ENCODE measurements around the gene NFATC3. TPM values are rescaled to one million over a fixed set of nuclear protein-coding genes. Genes with fewer than 3 reads are reported as not detected.
"Not testable (repeated sequence)": the region's sequence is repeated elsewhere in the genome, so short reads cannot be mapped to it uniquely, and the experiment has no call there.

The NFATC3 gene
- total RNA-seq, 1 donor from 2014 or later = 15.2 TPM

DNA sequence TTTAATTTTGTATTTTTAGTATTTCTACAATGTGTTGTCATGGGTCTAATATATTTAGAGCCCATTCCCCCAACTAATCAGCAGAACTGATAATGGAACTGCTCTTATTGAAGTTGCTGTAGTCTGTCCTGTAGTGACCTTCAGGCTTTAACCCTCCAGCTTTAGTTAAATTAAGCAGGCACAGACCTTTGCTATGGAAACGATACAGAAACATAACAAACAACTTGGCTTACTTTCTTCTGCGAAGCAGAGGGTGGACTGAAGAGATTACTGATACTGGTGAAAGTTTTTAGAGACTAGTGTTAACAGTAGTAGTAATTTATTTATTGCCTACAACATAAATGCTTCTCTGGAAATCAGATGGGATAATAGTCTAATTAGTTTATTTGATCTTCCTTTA is 61.4 kb downstream of the NFATC3 start:
- Histone ChIP-seq H3K36me3 (ENCODE audit: control insufficient read depth, insufficient read depth, low read length) (no peaks in the 10 kb centered on the region), H3K27me3 (ENCODE audit: control insufficient read depth, insufficient read depth, low read length) (no peaks in the 10 kb centered on the region), H3K4me3 (ENCODE audit: low read depth, low read length) (no peak overlapping the region)
- TF ChIP-seq, protein P1, sequence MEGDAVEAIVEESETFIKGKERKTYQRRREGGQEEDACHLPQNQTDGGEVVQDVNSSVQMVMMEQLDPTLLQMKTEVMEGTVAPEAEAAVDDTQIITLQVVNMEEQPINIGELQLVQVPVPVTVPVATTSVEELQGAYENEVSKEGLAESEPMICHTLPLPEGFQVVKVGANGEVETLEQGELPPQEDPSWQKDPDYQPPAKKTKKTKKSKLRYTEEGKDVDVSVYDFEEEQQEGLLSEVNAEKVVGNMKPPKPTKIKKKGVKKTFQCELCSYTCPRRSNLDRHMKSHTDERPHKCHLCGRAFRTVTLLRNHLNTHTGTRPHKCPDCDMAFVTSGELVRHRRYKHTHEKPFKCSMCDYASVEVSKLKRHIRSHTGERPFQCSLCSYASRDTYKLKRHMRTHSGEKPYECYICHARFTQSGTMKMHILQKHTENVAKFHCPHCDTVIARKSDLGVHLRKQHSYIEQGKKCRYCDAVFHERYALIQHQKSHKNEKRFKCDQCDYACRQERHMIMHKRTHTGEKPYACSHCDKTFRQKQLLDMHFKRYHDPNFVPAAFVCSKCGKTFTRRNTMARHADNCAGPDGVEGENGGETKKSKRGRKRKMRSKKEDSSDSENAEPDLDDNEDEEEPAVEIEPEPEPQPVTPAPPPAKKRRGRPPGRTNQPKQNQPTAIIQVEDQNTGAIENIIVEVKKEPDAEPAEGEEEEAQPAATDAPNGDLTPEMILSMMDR (IDR thresholded peaks at IDR 0.05; ENCODE audit: insufficient read depth, low read length, poor library complexity, severe bottlenecking) = no peak
- no peak for DNase-seq (ENCODE audit: low read depth)

DNA sequence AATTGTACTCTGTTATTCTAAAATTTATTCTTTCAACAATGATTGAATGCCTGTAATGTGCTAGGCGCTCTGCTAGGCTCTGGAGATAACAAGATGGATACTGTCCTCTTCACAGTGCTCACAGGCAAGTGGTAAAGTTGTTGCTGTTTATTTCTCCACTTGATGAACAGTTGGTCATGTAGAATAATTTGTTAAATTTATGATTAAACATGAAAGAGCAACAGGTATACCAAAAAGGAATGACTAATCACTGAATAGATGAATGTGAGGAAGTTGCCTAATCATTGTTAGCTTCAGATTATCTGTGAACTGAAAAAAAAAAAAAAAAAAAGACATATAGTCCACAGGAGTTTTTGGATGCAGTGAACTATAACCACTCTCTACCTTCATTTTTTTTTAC is 62.3 kb downstream of the NFATC3 start:
- H3K36me3 ChIP-seq (ENCODE audit: control insufficient read depth, insufficient read depth, low read length) = no peaks in the 10 kb centered on the region
- TF ChIP-seq, protein P1 (IDR thresholded peaks at IDR 0.05; ENCODE audit: insufficient read depth, low read length, poor library complexity, severe bottlenecking) = no peak
- H3K4me3 ChIP-seq (ENCODE audit: low read depth, low read length) = no peak overlapping the region
- DNase-seq (ENCODE audit: low read depth) = no peak
- no peaks in the 10 kb centered on the region for H3K27me3 ChIP-seq (ENCODE audit: control insufficient read depth, insufficient read depth, low read length)

DNA sequence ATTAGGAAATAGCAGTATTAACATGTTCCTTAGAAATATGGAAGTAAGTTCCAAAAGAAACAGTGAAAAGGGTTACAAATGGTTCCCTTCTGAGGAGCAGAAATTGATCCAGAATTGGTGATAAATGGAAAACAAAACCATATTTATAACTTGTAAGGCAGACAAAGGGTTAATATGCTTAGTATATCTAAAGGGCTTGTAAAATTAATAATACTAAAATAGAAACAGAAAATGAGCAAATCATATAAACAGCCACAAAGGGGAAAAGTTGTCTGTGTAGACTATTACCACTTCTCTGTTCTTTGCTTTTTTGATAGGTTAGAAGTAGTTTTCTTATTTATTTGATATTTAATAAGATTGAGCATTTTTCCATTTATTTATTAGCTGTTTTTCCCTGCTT is 64.4 kb downstream of the NFATC3 start:
- Histone ChIP-seq H3K4me3 (ENCODE audit: low read depth, low read length) (no peak overlapping the region), H3K27me3 (ENCODE audit: control insufficient read depth, insufficient read depth, low read length) (no peaks in the 10 kb centered on the region), H3K36me3 (ENCODE audit: control insufficient read depth, insufficient read depth, low read length) (no peaks in the 10 kb centered on the region)
- TF ChIP-seq, protein P1 (IDR thresholded peaks at IDR 0.05; ENCODE audit: insufficient read depth, low read length, poor library complexity, severe bottlenecking) = no peak
- no peak for DNase-seq (ENCODE audit: low read depth)

DNA sequence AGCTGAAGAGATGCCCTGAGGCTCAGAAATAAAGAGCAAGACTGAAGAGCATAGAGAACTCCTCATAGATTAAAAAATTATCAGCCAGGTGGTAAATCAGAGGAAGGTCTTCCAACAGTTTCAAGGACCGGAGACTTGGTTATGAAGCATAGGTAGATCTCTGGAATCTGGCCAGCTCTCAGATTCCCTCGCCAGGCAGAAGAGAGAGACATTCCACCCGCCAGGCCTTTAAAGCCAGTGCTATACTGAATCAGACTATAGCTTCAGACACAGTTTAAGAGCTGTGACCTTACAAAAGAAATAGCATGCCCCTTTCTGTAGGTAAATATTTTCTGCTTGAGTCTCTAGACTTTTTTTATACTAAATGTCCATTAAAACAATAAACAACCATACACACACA is 70.3 kb downstream of the NFATC3 start:
- TF ChIP-seq, protein P1 (IDR thresholded peaks at IDR 0.05; ENCODE audit: insufficient read depth, low read length, poor library complexity, severe bottlenecking) = no peak
- H3K36me3 ChIP-seq (ENCODE audit: control insufficient read depth, insufficient read depth, low read length) = no peaks in the 10 kb centered on the region
- DNase-seq (ENCODE audit: low read depth) = no peak

DNA sequence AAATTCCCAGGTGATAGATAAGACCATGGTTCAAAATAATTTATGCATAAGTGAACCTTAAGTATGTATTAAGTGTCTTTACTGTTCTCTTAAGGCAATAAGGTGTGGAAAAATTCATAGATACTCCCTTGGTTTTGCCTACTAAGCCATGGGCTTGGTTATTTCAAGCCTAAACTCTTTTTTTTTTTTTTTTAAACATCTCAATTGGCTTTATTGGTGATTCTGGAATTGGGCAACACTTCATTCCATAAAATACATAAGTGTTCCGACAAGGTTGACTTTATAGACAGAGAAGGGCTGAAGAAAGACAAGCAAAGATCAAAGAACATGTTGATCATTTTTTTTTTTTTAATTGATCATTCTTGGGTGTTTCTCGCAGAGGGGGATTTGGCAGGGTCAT is 77.2 kb downstream of the NFATC3 start:
- TF ChIP-seq, protein P1 (IDR thresholded peaks at IDR 0.05; ENCODE audit: insufficient read depth, low read length, poor library complexity, severe bottlenecking) = no peak
- Histone ChIP-seq H3K4me3 (ENCODE audit: low read depth, low read length) (no peak overlapping the region), H3K36me3 (ENCODE audit: control insufficient read depth, insufficient read depth, low read length) (no peaks in the 10 kb centered on the region), H3K27me3 (ENCODE audit: control insufficient read depth, insufficient read depth, low read length) (no peaks in the 10 kb centered on the region)
- DNase-seq (ENCODE audit: low read depth) = no peak

More for the DNA sequence above, 70.3 kb downstream of the NFATC3 start:
- Histone ChIP-seq H3K4me3 (ENCODE audit: low read depth, low read length) (no peak overlapping the region), H3K27me3 (ENCODE audit: control insufficient read depth, insufficient read depth, low read length) (no peaks in the 10 kb centered on the region)

DNA sequence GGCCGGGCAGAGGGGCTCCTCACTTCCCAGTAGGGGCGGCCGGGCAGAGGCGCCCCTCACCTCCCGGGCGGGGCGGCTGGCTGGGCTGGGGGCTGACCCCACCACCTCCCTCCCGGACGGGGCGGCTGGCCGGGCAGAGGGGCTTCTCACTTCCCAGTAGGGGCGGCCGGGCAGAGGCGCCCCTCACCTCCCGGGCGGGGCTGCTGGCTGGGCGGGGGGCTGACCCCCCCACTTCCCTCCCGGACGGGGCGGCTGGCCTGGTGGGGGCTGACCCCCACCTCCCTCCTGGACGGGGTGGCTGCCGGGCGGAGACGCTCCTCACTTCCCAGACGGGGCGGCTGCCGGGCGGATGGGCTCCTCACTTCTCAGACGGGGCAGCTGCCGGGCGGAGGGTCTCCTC is 78.1 kb downstream of the NFATC3 start:
- not testable (repeated sequence) for H3K36me3 ChIP-seq (ENCODE audit: control insufficient read depth, insufficient read depth, low read length); DNase-seq (ENCODE audit: low read depth); H3K4me3 ChIP-seq (ENCODE audit: low read depth, low read length); H3K27me3 ChIP-seq (ENCODE audit: control insufficient read depth, insufficient read depth, low read length)

Data from kidney epithelial cell (primary cell).